NAMALWA (cell line): Measurements from ENCODE around the gene NT5DC3.
A peak's percentile ranks its signal among the peaks of the same experiment; 100 is the strongest.
"Not testable (repeated sequence)": the region's sequence is repeated elsewhere in the genome, so short reads cannot be mapped to it uniquely, and the experiment has no call there.

Experiments used
- DNase-seq: peaks from one replicate; pipeline ENCODE4 v3.0.0-alpha.2; 2015; ENCODE audit warnings: low spot score

Gene NT5DC3

GRCh38 chr12:103855036-103855712 is 14.1 kb upstream of the NT5DC3 start:
- DNase-seq, result no peak

- no peak for DNase-seq
These were observed 13.4 kb upstream of the NT5DC3 start for GRCh38 chr12:103854372-103854973.

GRCh38 chr12:103852498-103852997 is 11.5 kb upstream of the NT5DC3 start:
- no peak for DNase-seq

GRCh38 chr12:103851127-103851526 is 10.1 kb upstream of the NT5DC3 start:
- DNase-seq, result no peak

GRCh38 chr12:103850429-103850828 is 9.4 kb upstream of the NT5DC3 start:
- DNase-seq, result no peak

GRCh38 chr12:103848917-103849491 is 8.0 kb upstream of the NT5DC3 start:
- DNase-seq, result no peak

- no peak for DNase-seq
These were observed 7.1 kb upstream of the NT5DC3 start for GRCh38 chr12:103848143-103848542.

- no peak for DNase-seq
These were observed 5.4 kb upstream of the NT5DC3 start for GRCh38 chr12:103846415-103846814.

- DNase-seq, result no peak
These were observed 3.3 kb upstream of the NT5DC3 start for GRCh38 chr12:103844305-103844704.

GRCh38 chr12:103841690-103842584 is 903 bp upstream of the NT5DC3 start:
- DNase-seq, result peak; percentile 21

- DNase-seq, result peak; percentile 50
These were observed 565 bp downstream of the NT5DC3 start for GRCh38 chr12:103840462-103840875.

GRCh38 chr12:103839609-103840461 is 1.2 kb downstream of the NT5DC3 start:
- DNase-seq, result no peak

- no peak for DNase-seq
These were observed 1.9 kb downstream of the NT5DC3 start for GRCh38 chr12:103839103-103839502.

GRCh38 chr12:103838254-103838914 is 2.6 kb downstream of the NT5DC3 start:
- DNase-seq, result no peak

GRCh38 chr12:103836345-103836744 is 4.7 kb downstream of the NT5DC3 start:
- no peak for DNase-seq

GRCh38 chr12:103835747-103836335 is 5.2 kb downstream of the NT5DC3 start:
- not testable (repeated sequence) for DNase-seq

GRCh38 chr12:103834942-103835341 is 6.1 kb downstream of the NT5DC3 start:
- no peak for DNase-seq

- DNase-seq, result no peak
These were observed 7.1 kb downstream of the NT5DC3 start for GRCh38 chr12:103833891-103834290.

- no peak for DNase-seq
These were observed 7.8 kb downstream of the NT5DC3 start for GRCh38 chr12:103833095-103833775.
